NCI-H1694 (cell line): ENCODE measurements around the gene OR6P1.

Experiments used
- DNase-seq: peaks from one replicate; lab custom pipeline; 2025; lab: John Stamatoyannopoulos, UW

Gene OR6P1

GRCh38 chr1:158516966-158517365 is 53.4 kb downstream of the OR6P1 start:
- DNase-seq, result no peak
